Measurements from ENCODE around the gene NDUFS2.

DNA sequence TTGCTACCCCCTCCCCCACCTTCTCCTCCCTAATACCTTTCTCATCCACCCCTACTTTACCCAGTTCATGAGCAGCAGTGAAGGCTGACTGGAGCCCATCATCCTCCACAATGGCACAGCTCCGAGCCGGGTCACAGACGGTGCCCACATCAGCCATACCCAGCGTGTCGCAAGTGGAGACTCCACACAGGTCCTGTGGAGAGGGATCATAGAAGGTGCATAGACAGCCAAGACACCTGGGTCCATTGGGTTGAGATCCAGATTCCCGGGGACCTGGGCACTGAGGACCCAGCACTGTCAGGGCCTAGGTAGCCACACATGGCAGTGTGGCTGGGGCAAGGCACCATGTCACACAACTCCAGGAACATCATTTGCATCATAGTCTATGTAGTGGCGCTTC, 6.1 kb upstream of the NDUFS2 start:
- TF ChIP-seq, protein P1, sequence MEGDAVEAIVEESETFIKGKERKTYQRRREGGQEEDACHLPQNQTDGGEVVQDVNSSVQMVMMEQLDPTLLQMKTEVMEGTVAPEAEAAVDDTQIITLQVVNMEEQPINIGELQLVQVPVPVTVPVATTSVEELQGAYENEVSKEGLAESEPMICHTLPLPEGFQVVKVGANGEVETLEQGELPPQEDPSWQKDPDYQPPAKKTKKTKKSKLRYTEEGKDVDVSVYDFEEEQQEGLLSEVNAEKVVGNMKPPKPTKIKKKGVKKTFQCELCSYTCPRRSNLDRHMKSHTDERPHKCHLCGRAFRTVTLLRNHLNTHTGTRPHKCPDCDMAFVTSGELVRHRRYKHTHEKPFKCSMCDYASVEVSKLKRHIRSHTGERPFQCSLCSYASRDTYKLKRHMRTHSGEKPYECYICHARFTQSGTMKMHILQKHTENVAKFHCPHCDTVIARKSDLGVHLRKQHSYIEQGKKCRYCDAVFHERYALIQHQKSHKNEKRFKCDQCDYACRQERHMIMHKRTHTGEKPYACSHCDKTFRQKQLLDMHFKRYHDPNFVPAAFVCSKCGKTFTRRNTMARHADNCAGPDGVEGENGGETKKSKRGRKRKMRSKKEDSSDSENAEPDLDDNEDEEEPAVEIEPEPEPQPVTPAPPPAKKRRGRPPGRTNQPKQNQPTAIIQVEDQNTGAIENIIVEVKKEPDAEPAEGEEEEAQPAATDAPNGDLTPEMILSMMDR (IDR thresholded peaks at IDR 0.05) = no peak
- TF ChIP-seq POLR2A (IDR thresholded peaks at IDR 0.05) = no peak

Measured in lower leg skin (tissue), 3 donors.